GM23338 (cell line): ENCODE measurements around the gene HBB. TPM values are rescaled to one million over a fixed set of nuclear protein-coding genes. Genes with fewer than 3 reads are reported as not detected.

Experiments
- ATAC-seq: fragments of 200-7000 bp; cut with Tn5 transposase; 3 replicates; pipeline ENCODE4 v1.9.1; 2020
- DNase-seq: peaks from one replicate; pipeline ENCODE4 v3.0.0-alpha.2; 2015; ENCODE audit warnings: low spot score
- H2AFZ ChIP-seq: fragments of 200-600 bp; sonication (generic); 2 replicates; pipeline ENCODE4 v1.8.0; 2016; ENCODE audit warnings: antibody characterized with exemption, mild to moderate bottlenecking, moderate library complexity
- H3F3A ChIP-seq: fragments of 200-600 bp; sonication (generic); replicated peaks from 2 replicates; pipeline ENCODE4 v1.8.0; 2017; ENCODE audit warnings: antibody characterized with exemption, mixed run types, low read depth
- H3K27ac ChIP-seq: fragments of 200-600 bp; sonication (generic); 2 replicates; pipeline ENCODE4 v1.6.1; 2016; ENCODE audit warnings: low read depth
- H3K27me3 ChIP-seq: fragments of 200-600 bp; sonication (generic); 2 replicates; pipeline ENCODE4 v1.8.0; 2016; ENCODE audit warnings: mild to moderate bottlenecking, mixed run types, moderate library complexity; ENCODE audit not compliant: insufficient read depth
- H3K36me3 ChIP-seq: fragments of 200-600 bp; sonication (generic); 2 replicates; pipeline ENCODE4 v1.8.0; 2016; ENCODE audit warnings: mild to moderate bottlenecking; ENCODE audit not compliant: insufficient read depth
- H3K4me1 ChIP-seq: fragments of 200-600 bp; sonication (generic); 2 replicates; pipeline ENCODE4 v1.8.0; 2016; ENCODE audit warnings: mild to moderate bottlenecking, moderate library complexity; ENCODE audit not compliant: insufficient read depth
- H3K4me2 ChIP-seq: fragments of 200-600 bp; sonication (generic); 2 replicates; pipeline ENCODE4 v1.7.1; 2017; ENCODE audit warnings: mixed run types
- H3K4me3 ChIP-seq: fragments of 200-600 bp; sonication (generic); 2 replicates; pipeline ENCODE4 v1.6.1; 2016; ENCODE audit warnings: mixed run types
- H3K79me2 ChIP-seq: fragments of 200-600 bp; sonication (generic); replicated peaks from 2 replicates; pipeline ENCODE4 v1.8.0; 2017; ENCODE audit warnings: mild to moderate bottlenecking; ENCODE audit not compliant: insufficient read depth
- H3K9me2 ChIP-seq: fragments of 200-600 bp; sonication (generic); 2 replicates; pipeline ENCODE4 v1.8.0; 2017; ENCODE audit not compliant: insufficient read depth
- H4K20me1 ChIP-seq: fragments of 200-600 bp; sonication (generic); replicated peaks from 2 replicates; pipeline ENCODE4 v1.8.0; 2017; ENCODE audit warnings: mild to moderate bottlenecking; ENCODE audit not compliant: insufficient read depth
- H3K27ac Mint-ChIP-seq: 2 replicates; pipeline ENCODE4 v1.8.0; 2020; ENCODE audit warnings: inconsistent platforms, mild to moderate bottlenecking, moderate library complexity, mixed read lengths
- H3K27me3 Mint-ChIP-seq: 3 replicates; pipeline ENCODE4 v1.8.0; 2022; ENCODE audit warnings: low read depth, mild to moderate bottlenecking, moderate library complexity, mixed read lengths, inconsistent platforms; ENCODE audit not compliant: insufficient read depth, poor library complexity
- H3K36me3 Mint-ChIP-seq: 3 replicates; pipeline ENCODE4 v1.8.0; 2021; ENCODE audit warnings: low read depth, mild to moderate bottlenecking, inconsistent platforms, moderate library complexity, mixed read lengths
- H3K4me1 Mint-ChIP-seq: 3 replicates; pipeline ENCODE4 v1.8.0; 2020; ENCODE audit warnings: mild to moderate bottlenecking, inconsistent platforms, mixed read lengths
- H3K4me3 Mint-ChIP-seq: 3 replicates; pipeline ENCODE4 v1.8.0; 2021; ENCODE audit warnings: moderate library complexity, mild to moderate bottlenecking, inconsistent platforms, mixed read lengths
- H3K9me3 Mint-ChIP-seq: 3 replicates; pipeline ENCODE4 v1.8.0; 2020; ENCODE audit warnings: moderate library complexity, mild to moderate bottlenecking, inconsistent platforms, mixed read lengths
- EZH2phosphoT487 ChIP-seq: fragments of 200-600 bp; sonication (generic); IDR thresholded peaks from one replicate; pipeline ENCODE4 v1.8.1; 2018; ENCODE audit warnings: antibody characterized with exemption; ENCODE audit not compliant: unreplicated experiment
- NANOG ChIP-seq: IDR thresholded peaks from 2 replicates; pipeline ENCODE4 v1.6.1; 2016; ENCODE audit warnings: antibody characterized with exemption, borderline replicate concordance
- POLR2AphosphoS5 ChIP-seq: IDR thresholded peaks from 2 replicates; pipeline ENCODE4 v1.6.1; 2016; ENCODE audit warnings: antibody characterized with exemption, low read depth
- STAT1 ChIP-seq: IDR thresholded peaks from one replicate; pipeline ENCODE4 v1.6.1; 2016; ENCODE audit warnings: antibody characterized with exemption; ENCODE audit not compliant: unreplicated experiment
- ZNF114 ChIP-seq: fragments of 250-450 bp; sonication (Bioruptor Pico); IDR thresholded peaks from 2 replicates; pipeline ENCODE4 v1.5.0; 2020; ENCODE audit warnings: mild to moderate bottlenecking, moderate library complexity
- polyA plus RNA-seq: library from polyadenylated mRNA; unstranded; fragments of >200 nt; fragmentation: Nextera tagmentation; extraction: Ambion mirVana; gene quantifications from 2 replicates; pipeline ENCODE4 v1.2.1, GENCODE V29; 2016
- total RNA-seq: library from RNA; depleted of rRNA; stranded (reverse); fragments of >200 nt; shearing (Covaris generic); gene quantifications from 2 replicates; pipeline ENCODE4 v1.2.3, GENCODE V29; 2014
- TF ChIP-seq, protein P1 (sequence below): IDR thresholded peaks from one replicate; pipeline ENCODE4 v1.6.1; 2018; ENCODE audit warnings: antibody characterized with exemption; ENCODE audit not compliant: unreplicated experiment
- TF ChIP-seq, protein P2 (sequence below), 2 experiments: fragments of 200-600 bp in 1 of 2; sonication (generic) in 1 of 2; conservative IDR thresholded peaks; 2 replicates each; pipeline versions ENCODE4 v1.5.1 to v1.6.1; 2016 to 2017; ENCODE audit warnings: antibody characterized with exemption in 2 of 2, low read depth in 2 of 2, mild to moderate bottlenecking in 2 of 2, moderate library complexity in 1 of 2
- TF ChIP-seq, protein P3 (sequence below): IDR thresholded peaks from 2 replicates; pipeline ENCODE4 v1.6.1; 2016; ENCODE audit warnings: antibody characterized with exemption

HBB gene
- total and polyA plus RNA-seq, 2 experiments from 2014 or later: not detected

DNA sequence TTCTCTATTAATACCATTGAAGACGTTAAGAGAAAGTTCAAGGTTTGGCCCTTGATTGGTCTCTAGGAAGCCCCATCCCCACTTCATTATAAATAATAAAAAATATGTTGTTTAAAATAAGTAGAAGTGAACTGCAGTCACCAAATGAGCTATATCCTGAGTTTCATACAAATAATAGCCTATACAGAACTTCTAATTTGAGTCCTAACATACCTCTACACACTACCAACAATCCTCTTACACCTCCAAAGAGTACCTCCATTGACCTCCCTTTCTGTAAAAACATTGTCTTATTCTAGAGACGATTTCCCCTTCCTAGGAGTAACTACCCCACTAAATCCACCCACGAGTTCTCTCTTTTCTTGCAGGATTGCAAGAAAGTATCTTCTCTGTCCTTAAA lies 14.6 kb upstream of the HBB start (continued):
- TF ChIP-seq, protein P1, sequence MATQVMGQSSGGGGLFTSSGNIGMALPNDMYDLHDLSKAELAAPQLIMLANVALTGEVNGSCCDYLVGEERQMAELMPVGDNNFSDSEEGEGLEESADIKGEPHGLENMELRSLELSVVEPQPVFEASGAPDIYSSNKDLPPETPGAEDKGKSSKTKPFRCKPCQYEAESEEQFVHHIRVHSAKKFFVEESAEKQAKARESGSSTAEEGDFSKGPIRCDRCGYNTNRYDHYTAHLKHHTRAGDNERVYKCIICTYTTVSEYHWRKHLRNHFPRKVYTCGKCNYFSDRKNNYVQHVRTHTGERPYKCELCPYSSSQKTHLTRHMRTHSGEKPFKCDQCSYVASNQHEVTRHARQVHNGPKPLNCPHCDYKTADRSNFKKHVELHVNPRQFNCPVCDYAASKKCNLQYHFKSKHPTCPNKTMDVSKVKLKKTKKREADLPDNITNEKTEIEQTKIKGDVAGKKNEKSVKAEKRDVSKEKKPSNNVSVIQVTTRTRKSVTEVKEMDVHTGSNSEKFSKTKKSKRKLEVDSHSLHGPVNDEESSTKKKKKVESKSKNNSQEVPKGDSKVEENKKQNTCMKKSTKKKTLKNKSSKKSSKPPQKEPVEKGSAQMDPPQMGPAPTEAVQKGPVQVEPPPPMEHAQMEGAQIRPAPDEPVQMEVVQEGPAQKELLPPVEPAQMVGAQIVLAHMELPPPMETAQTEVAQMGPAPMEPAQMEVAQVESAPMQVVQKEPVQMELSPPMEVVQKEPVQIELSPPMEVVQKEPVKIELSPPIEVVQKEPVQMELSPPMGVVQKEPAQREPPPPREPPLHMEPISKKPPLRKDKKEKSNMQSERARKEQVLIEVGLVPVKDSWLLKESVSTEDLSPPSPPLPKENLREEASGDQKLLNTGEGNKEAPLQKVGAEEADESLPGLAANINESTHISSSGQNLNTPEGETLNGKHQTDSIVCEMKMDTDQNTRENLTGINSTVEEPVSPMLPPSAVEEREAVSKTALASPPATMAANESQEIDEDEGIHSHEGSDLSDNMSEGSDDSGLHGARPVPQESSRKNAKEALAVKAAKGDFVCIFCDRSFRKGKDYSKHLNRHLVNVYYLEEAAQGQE: no peak
- no peak for TF ChIP-seq ZNF114

DNA sequence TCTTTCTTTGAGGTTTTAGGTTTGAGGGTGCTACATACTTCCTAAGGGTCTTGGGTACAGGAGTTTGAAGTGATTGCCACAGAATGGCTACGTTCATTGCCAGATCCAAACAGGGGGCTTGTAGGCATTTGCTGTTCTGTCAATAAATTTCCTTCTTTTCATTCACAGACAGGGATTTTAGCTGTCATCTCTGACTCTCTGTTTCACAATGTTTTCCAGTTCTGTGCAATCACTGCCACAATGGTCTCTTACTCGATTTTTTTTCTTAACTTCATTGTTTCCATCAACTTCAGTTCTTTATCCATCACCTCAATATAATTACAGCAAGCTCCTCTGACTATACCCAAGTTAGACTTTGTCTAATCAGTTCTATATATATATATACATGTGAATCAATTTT lies 13.6 kb upstream of the HBB start:
- H3K36me3 Mint-ChIP-seq: no peaks in the 10 kb centered on the region
- Histone ChIP-seq H3K4me2 (no peak overlapping the region), H3K4me3 (no peak overlapping the region)

More for the DNA sequence above, 13.6 kb upstream of the HBB start:
- H3K27ac Mint-ChIP-seq: no peak overlapping the region
- H3K27me3 ChIP-seq: no peaks in the 10 kb centered on the region
- no peaks in the 10 kb centered on the region for H4K20me1 ChIP-seq
- H3F3A ChIP-seq: no peaks in the 10 kb centered on the region
- H2AFZ ChIP-seq: no peak overlapping the region
- H3K79me2 ChIP-seq: no peaks in the 10 kb centered on the region
- TF ChIP-seq, protein P2, sequence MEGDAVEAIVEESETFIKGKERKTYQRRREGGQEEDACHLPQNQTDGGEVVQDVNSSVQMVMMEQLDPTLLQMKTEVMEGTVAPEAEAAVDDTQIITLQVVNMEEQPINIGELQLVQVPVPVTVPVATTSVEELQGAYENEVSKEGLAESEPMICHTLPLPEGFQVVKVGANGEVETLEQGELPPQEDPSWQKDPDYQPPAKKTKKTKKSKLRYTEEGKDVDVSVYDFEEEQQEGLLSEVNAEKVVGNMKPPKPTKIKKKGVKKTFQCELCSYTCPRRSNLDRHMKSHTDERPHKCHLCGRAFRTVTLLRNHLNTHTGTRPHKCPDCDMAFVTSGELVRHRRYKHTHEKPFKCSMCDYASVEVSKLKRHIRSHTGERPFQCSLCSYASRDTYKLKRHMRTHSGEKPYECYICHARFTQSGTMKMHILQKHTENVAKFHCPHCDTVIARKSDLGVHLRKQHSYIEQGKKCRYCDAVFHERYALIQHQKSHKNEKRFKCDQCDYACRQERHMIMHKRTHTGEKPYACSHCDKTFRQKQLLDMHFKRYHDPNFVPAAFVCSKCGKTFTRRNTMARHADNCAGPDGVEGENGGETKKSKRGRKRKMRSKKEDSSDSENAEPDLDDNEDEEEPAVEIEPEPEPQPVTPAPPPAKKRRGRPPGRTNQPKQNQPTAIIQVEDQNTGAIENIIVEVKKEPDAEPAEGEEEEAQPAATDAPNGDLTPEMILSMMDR (conservative IDR thresholded peaks at IDR 0.05; ENCODE audit: low read depth in 2 of 2): no peak
- TF ChIP-seq STAT1 (no peak), EZH2phosphoT487 (no peak), POLR2AphosphoS5 (no peak), ZNF114 (no peak), NANOG (no peak)
- TF ChIP-seq, protein P3, sequence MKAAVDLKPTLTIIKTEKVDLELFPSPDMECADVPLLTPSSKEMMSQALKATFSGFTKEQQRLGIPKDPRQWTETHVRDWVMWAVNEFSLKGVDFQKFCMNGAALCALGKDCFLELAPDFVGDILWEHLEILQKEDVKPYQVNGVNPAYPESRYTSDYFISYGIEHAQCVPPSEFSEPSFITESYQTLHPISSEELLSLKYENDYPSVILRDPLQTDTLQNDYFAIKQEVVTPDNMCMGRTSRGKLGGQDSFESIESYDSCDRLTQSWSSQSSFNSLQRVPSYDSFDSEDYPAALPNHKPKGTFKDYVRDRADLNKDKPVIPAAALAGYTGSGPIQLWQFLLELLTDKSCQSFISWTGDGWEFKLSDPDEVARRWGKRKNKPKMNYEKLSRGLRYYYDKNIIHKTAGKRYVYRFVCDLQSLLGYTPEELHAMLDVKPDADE: no peak
- no peaks in the 10 kb centered on the region for H3K36me3 ChIP-seq
- H3K9me3 Mint-ChIP-seq: no peaks in the 10 kb centered on the region
- H3K4me1 Mint-ChIP-seq: no peaks in the 10 kb centered on the region
- no peaks in the 10 kb centered on the region for H3K4me1 ChIP-seq
- H3K4me3 Mint-ChIP-seq: no peak overlapping the region
- H3K9me2 ChIP-seq: 0 out of 2 replicates have a peak, but pooled peaks cover 2% of the 10 kb centered on the region
- ATAC-seq: no peak
- H3K27ac ChIP-seq: no peak overlapping the region
- no peak for DNase-seq
- H3K27me3 Mint-ChIP-seq: peaks cover 7% of the 10 kb centered on the region
